Stimulated activated naive B cell treated with anti-CD40 and anti-IgM and Interleukin-4, amounts not matched to agents 10 μg/mL and 1 μg/mL and 100 μg/mL, for 72 hours (primary cell): ENCODE measurements around the gene HTD2.
A peak's percentile ranks its signal among the peaks of the same experiment; 100 is the strongest.

Experiments used
- ATAC-seq, 2 donors: fragments of 150-1000 bp; cut with Tn5 transposase; replicated peaks; 2 replicates each; pipeline ENCODE4 v1.10.0; 2021; ENCODE audit warnings: moderate library complexity in 1 of 2
- DNase-seq: peaks from one replicate; pipeline ENCODE4 v3.0.0; 2021
- H3K27ac Mint-ChIP-seq: one replicate; pipeline ENCODE4 v1.8.0; 2022; ENCODE audit warnings: mild to moderate bottlenecking, mixed read lengths
- H3K27me3 Mint-ChIP-seq, 2 donors: one replicate each; pipeline ENCODE4 v1.8.0; 2022; ENCODE audit warnings: mixed read lengths in 2 of 2
- H3K36me3 Mint-ChIP-seq, 2 donors: one replicate each; pipeline ENCODE4 v1.8.0; 2022; ENCODE audit warnings: mixed read lengths in 2 of 2, mild to moderate bottlenecking in 1 of 2
- H3K4me1 Mint-ChIP-seq, 2 donors: one replicate each; pipeline ENCODE4 v1.8.0; 2022; ENCODE audit warnings: mixed read lengths in 2 of 2, mild to moderate bottlenecking in 1 of 2
- H3K4me3 Mint-ChIP-seq, 2 donors: one replicate each; pipeline ENCODE4 v1.8.0; 2022; ENCODE audit warnings: mild to moderate bottlenecking in 2 of 2, mixed read lengths in 2 of 2, moderate library complexity in 1 of 2
- H3K9me3 Mint-ChIP-seq, 2 donors: one replicate each; pipeline ENCODE4 v1.8.0; 2022; ENCODE audit warnings: mixed read lengths in 2 of 2, mild to moderate bottlenecking in 1 of 2

The HTD2 gene

DNA sequence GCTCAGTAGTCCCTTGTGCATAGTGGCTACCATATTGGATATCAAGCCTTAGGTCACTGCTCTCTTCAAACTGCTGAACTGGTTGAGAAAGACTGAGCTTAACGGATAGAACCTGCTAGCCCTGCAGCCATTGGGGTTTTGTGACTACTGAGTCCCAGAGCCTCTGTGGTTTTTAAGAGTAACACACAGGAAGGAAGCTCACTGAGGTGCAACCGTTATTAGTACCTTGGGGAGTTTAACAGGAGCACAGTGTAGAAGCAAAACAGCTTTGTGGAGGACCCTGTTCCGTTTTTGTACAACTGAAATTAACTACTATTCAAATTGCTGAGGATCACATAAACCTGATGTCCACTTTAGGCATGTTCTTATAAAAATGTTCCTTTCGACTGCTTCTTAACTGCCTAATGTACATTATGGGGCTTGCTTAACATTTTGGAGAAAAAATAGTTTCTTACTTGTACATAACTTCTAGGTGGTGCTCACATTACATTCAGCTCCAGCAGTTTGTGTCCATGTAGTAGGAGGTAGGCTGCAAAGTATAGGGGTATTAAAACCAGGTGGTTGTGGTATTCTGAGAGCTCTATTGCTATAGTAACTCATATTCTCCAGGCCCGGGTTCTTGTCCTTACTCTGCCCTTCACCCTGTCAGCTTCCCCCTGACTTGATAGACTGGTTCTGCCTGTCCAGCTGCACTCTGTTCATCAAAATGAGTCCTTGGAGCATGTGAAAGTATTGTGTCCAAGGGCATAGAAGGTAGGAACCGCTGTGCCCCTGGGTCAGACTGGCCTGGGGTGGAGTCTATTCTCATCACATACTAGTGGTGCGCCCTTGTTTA is 43.7 kb downstream of the HTD2 start:
- peak overlapping the region; percentile 94 for H3K27ac Mint-ChIP-seq
- H3K9me3 Mint-ChIP-seq, result no peaks in the 10 kb centered on the region
- ATAC-seq, result peak; percentile 89 to 92
- peaks cover 56 to 89% of the 10 kb centered on the region in 2 donors for H3K4me1 Mint-ChIP-seq
- peak; percentile 68 for DNase-seq
- peaks cover 9 to 29% of the 10 kb centered on the region in 2 donors for H3K36me3 Mint-ChIP-seq
- H3K27me3 Mint-ChIP-seq, result no peaks in the 10 kb centered on the region
- peak overlapping the region; percentile 57 to 72 for H3K4me3 Mint-ChIP-seq

DNA sequence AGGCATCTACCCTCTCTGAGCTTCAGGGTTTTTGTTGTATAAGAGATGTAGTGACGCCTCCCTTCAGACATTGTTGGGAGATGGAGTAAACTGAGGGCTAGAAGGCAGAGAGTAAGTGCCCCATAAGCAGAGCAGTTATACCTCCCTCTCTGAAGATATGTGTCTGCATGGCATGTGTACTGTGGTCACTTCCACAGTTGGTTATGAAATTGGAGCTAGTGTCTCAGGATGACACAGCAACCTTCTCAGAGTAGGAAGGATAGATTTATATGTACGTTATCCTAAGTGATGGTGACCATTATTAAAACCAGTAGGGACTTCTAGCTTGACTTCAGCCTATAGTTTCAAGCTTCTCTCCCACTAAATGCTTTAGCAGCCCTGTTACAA is 44.3 kb downstream of the HTD2 start:
- Mint-ChIP-seq H3K36me3 (peaks cover 9 to 29% of the 10 kb centered on the region in 2 donors), H3K27me3 (no peaks in the 10 kb centered on the region), H3K9me3 (no peaks in the 10 kb centered on the region), H3K4me3 (peak overlapping the region; percentile 57 to 65), H3K4me1 (peaks cover 55 to 92% of the 10 kb centered on the region in 2 donors), H3K27ac (peak overlapping the region; percentile 94)
- peak in 1 of 2 donors; percentile 1 for ATAC-seq
- DNase-seq, result no peak

DNA sequence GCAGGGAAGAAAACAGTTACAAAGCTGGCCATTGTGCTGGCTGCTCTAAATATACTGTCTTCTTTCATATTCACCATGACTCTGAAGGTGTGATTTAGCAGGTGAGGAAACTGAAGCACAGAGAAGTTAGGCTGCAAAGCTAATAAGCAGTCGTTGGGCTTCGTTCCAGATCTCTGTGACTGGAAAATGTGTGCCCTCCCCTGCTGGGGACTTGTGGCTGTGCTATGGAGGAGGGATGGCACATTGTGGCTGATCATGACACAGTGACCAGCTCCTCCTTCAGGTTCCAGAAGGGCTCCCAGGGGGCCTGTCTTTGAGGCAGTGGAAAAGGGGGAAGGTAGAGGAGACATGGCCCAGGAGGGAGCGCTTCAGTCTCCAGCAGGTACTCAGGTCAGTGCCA is 45.6 kb downstream of the HTD2 start:
- no peaks in the 10 kb centered on the region for H3K27me3 Mint-ChIP-seq
- H3K9me3 Mint-ChIP-seq, result no peaks in the 10 kb centered on the region
- ATAC-seq, result peak; percentile 13 to 17
- DNase-seq, result peak; percentile 27
- peaks cover 56 to 95% of the 10 kb centered on the region in 2 donors for H3K4me1 Mint-ChIP-seq
- peak overlapping the region; percentile 86 for H3K27ac Mint-ChIP-seq
- peaks cover 9 to 22% of the 10 kb centered on the region in 2 donors for H3K36me3 Mint-ChIP-seq
- peak overlapping the region; percentile 64 to 65 for H3K4me3 Mint-ChIP-seq

DNA sequence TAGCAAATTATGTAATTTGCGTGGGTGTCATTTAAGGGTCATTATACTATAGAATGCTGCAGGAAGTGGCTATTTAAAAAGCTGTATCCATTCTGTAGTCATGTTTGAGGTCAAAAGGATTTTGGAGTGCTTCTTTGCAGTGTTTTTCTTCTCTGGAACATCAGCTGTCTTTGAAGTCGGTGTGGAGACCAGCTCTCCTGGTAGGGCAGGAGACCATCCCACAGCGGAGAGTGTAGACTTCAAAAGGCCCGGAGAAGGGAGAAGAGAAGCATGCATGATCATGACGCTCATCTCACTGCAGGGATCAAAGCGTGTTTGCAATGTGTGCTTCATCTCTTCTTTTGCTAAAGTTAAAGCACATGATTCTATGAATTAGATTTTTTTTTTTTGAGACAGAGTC is 46.3 kb downstream of the HTD2 start:
- H3K27me3 Mint-ChIP-seq, result no peaks in the 10 kb centered on the region
- H3K36me3 Mint-ChIP-seq, result peaks cover 12 to 25% of the 10 kb centered on the region in 2 donors
- H3K4me3 Mint-ChIP-seq, result peak overlapping the region; percentile 57 to 61
- no peak for DNase-seq
- H3K27ac Mint-ChIP-seq, result peak overlapping the region; percentile 75
- no peaks in the 10 kb centered on the region for H3K9me3 Mint-ChIP-seq
- H3K4me1 Mint-ChIP-seq, result peaks cover 61 to 95% of the 10 kb centered on the region in 2 donors
- no peak for ATAC-seq

DNA sequence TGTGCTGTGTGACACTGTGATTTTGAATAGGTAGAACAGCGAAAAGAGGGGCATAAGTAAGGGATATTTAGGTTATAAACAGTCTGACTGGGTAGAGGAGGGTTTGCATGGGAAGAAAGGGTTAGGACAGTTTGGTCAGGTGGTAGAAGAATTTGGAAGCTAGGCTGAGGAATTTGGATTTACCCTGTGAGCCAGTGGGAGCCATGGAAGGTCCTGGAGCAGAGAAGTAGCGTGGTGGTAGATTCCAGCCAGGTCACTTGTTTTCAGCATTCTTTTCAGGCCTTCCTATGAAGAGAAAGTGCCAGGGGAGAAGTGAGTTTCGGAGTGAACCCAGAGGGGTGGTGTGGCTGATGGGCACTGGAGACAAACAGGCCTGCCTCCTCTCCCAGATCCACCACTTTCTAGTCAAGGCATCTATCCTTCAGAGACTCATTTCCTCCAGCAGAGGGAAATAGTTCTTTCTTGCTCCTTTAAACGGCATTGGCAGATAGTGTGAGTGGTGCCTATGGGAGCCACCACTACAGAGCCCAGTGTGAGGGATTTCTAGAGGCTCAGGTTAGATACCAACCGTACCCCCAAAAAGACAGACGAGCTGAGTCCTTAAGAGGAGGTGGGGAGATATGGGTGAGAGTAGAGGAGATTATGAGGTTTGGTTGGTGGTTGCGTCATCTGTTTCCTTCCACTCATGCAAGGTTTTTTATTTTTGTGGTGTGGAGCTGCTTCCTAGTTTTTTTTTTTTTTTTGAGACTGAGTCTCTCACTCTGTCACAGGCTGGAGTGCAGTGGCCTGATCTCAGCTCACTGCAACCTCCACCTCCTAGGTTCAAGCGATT is 47.6 kb downstream of the HTD2 start:
- no peaks in the 10 kb centered on the region for H3K9me3 Mint-ChIP-seq
- H3K27ac Mint-ChIP-seq, result peak overlapping the region; percentile 90
- DNase-seq (peak; percentile 23), ATAC-seq (peak; percentile 18 to 21)
- peak overlapping the region; percentile 80 to 82 for H3K4me3 Mint-ChIP-seq
- no peaks in the 10 kb centered on the region for H3K27me3 Mint-ChIP-seq
- peaks cover 12 to 22% of the 10 kb centered on the region in 2 donors for H3K36me3 Mint-ChIP-seq
- H3K4me1 Mint-ChIP-seq, result peaks cover 63 to 98% of the 10 kb centered on the region in 2 donors

DNA sequence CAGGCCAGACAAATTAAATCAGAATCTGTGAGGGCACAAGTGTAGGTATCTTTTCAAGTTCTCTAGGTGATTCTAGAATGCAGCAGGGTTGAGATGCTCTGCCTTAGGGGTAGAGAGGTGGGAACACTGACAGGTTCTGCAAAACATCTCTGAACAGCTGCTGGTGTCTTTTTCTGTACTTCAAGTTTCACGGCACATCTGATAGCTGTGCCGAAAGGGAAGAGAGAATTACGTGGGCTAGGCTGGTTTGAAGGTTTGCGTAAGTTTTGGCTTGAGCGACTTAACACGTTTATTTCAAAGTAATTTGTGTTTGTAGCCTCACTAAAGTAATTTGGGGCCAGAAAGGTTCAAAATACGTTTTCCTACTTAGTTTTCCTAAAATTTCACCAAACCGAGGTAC is 48.9 kb downstream of the HTD2 start:
- no peaks in the 10 kb centered on the region for H3K27me3 Mint-ChIP-seq
- H3K9me3 Mint-ChIP-seq, result no peaks in the 10 kb centered on the region
- DNase-seq, result peak; percentile 63
- H3K27ac Mint-ChIP-seq, result peak overlapping the region; percentile 90
- peaks cover 12 to 22% of the 10 kb centered on the region in 2 donors for H3K36me3 Mint-ChIP-seq
- peak; percentile 68 to 79 for ATAC-seq
- peak overlapping the region; percentile 50 to 71 for H3K4me3 Mint-ChIP-seq
- H3K4me1 Mint-ChIP-seq, result peaks cover 55 to 91% of the 10 kb centered on the region in 2 donors

DNA sequence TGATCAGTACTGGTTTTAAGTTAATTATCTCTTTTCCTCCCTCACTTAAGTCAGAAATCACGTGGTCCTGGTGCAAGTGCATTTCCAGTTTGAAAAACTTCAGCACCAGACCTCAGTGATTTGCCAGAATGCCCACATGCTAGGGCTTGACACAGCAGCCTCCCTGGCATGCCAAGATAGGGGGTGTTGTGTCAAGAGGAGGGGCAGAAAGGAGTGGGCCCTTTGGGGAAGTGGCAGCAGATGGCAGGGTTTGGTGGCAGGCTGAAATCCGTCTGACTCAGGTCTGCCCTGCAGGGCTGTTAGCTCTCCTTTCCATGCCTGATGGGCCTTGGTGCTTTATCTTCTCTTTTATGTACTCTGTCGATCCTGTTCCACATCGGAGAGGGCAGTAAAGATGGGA is 49.7 kb downstream of the HTD2 start:
- Mint-ChIP-seq H3K36me3 (peaks cover 12 to 22% of the 10 kb centered on the region in 2 donors), H3K9me3 (no peaks in the 10 kb centered on the region), H3K4me1 (peaks cover 48 to 91% of the 10 kb centered on the region in 2 donors), H3K27ac (peak overlapping the region; percentile 93), H3K27me3 (no peaks in the 10 kb centered on the region), H3K4me3 (peak overlapping the region; percentile 54 to 57)
- DNase-seq (peak; percentile 67), ATAC-seq (peak; percentile 67)

DNA sequence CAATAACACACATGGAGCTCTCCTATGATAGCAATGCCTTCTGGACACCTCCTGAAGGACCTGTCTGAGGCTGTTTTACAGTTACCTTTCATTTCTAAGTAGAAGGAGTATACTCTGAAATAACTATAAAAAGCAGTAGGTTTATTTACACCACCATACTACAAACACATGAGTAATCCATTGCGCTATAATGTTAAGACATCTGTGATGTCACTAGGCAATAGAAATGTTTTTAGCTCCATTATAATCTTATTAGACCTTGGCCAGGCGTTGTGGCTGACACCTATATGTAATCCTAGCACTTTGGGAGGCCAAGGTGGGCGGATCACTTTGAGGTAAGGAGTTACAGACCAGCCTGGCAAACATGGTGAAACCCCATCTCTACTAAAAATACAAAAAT is 51.1 kb downstream of the HTD2 start:
- H3K27ac Mint-ChIP-seq, result peak overlapping the region; percentile 93
- ATAC-seq (no peak), DNase-seq (no peak)
- peak overlapping the region; percentile 7 to 57 for H3K4me3 Mint-ChIP-seq
- no peaks in the 10 kb centered on the region for H3K27me3 Mint-ChIP-seq
- no peaks in the 10 kb centered on the region for H3K9me3 Mint-ChIP-seq
- peaks cover 11 to 15% of the 10 kb centered on the region in 2 donors for H3K36me3 Mint-ChIP-seq
- peaks cover 43 to 91% of the 10 kb centered on the region in 2 donors for H3K4me1 Mint-ChIP-seq

DNA sequence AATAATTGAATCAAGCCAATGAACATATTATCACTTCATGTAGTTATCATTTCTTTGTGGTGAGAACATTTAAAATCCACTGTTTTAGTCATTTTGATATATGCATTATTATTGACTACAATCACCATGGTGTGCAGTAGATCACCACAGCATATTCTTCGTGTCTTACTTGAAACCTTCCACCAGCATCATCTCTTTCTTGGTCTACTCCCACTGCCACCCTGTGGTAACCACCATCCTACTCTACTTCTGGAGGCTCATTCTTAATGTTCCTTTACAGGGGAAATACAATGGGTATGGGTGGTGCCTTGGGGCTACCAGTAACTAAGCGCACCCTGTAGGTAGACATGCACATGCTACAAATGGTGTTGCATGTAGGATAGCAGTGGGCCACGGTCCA is 51.8 kb downstream of the HTD2 start:
- Mint-ChIP-seq H3K27ac (peak overlapping the region; percentile 93), H3K4me3 (no peak overlapping the region), H3K4me1 (peaks cover 39 to 86% of the 10 kb centered on the region in 2 donors)

DNA sequence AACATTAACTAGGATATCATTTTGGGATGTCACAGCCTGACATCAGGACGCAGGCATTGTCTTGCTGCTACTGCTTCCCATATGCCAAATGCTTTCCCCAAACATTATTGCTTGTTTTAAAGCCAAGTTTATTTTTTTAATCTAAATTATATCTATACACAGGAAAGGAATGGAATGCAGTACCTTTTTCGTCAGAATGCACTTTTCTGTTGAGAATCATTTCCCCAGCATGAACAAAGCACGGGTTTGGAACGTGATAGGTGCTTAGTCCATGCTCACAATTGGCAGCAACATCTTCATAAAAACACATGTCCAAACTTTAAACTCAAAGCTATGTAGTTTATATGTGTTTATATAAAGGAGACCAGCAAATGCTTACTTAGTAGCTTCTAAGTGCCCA is 52.5 kb downstream of the HTD2 start:
- Mint-ChIP-seq H3K27ac (no peak overlapping the region), H3K9me3 (no peaks in the 10 kb centered on the region), H3K4me3 (no peak overlapping the region), H3K27me3 (no peaks in the 10 kb centered on the region), H3K36me3 (peaks cover 7% of the 10 kb centered on the region in 2 donors), H3K4me1 (peaks cover 35 to 86% of the 10 kb centered on the region in 2 donors)
- no peak for ATAC-seq
- no peak for DNase-seq

More for the DNA sequence above, 51.8 kb downstream of the HTD2 start:
- no peaks in the 10 kb centered on the region for H3K9me3 Mint-ChIP-seq
- peaks cover 8 to 12% of the 10 kb centered on the region in 2 donors for H3K36me3 Mint-ChIP-seq
- ATAC-seq (peak; percentile 19 to 24), DNase-seq (no peak)
- no peaks in the 10 kb centered on the region for H3K27me3 Mint-ChIP-seq

DNA sequence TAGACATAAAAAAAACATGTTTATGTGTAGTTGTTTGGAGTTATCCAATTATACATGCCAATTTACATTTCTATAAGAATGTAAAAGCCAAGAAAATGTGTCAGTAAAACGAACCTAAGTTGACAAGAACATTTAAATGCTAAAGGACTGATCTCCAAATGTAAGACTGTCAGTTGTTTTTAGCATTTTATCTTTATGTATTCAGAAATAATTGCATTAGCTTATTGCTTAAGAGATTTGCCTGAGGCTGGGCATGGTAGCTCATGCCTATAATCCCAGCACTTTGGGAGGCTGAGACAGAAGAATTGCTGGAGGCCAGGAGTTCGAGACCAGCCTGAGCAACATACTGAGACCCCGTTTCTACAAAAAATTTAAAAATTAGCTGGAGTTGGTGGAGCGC is 53.3 kb downstream of the HTD2 start:
- DNase-seq, result no peak
- no peak overlapping the region for H3K4me3 Mint-ChIP-seq
- H3K4me1 Mint-ChIP-seq, result peaks cover 33 to 86% of the 10 kb centered on the region in 2 donors
- H3K9me3 Mint-ChIP-seq, result no peaks in the 10 kb centered on the region
- ATAC-seq, result no peak
- H3K27me3 Mint-ChIP-seq, result no peaks in the 10 kb centered on the region
- peaks cover 5 to 7% of the 10 kb centered on the region in 2 donors for H3K36me3 Mint-ChIP-seq
- H3K27ac Mint-ChIP-seq, result no peak overlapping the region

DNA sequence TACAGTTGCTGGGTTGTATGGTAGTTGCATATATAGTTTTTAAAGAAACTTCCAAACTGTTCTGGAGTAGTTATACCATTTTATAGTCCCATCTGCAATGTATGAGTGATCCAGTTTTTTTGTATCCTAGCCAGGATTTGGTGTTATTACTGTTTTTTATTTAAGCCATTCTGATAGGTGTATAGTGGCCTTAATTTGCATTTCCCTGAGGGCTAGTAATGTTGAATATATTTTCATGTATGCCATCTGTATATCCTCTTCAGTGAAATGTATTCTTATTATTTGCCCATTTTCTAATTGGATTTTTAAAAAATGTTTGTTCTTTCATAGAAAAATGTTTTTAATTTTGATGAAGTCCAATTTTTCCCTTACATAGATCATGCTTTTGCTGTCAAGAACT is 55.5 kb downstream of the HTD2 start:
- Mint-ChIP-seq H3K36me3 (peaks cover 12 to 17% of the 10 kb centered on the region in 2 donors), H3K4me1 (peaks cover 37 to 86% of the 10 kb centered on the region in 2 donors), H3K27me3 (no peaks in the 10 kb centered on the region), H3K27ac (no peak overlapping the region), H3K4me3 (no peak overlapping the region), H3K9me3 (no peaks in the 10 kb centered on the region)
- no peak for DNase-seq
- no peak for ATAC-seq

DNA sequence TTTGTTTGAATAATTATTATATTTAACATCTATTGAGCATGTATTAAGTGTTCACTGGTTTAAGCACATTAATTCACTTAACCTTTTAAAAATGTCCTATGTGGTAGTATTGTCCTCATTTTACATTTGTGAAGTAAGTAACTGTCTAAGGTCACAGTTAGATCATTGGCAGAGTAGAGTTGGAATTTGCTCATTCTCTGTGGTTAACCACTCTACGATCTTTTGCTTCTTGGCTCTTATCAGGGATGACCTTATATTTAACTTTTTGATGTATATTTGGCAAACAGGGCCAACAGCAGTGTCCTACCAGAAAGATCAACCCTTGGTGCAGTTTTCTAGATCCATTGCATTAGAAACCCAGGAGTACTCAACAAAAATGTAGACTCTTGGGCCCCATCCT is 60.4 kb downstream of the HTD2 start:
- H3K4me3 Mint-ChIP-seq, result peak overlapping the region in 1 of 2 donors; percentile 60
- H3K4me1 Mint-ChIP-seq, result peaks cover 23 to 66% of the 10 kb centered on the region in 2 donors
- DNase-seq, result no peak
- peaks cover 16 to 22% of the 10 kb centered on the region in 2 donors for H3K36me3 Mint-ChIP-seq
- H3K27ac Mint-ChIP-seq, result no peak overlapping the region
- peak; percentile 62 to 67 for ATAC-seq
- no peaks in the 10 kb centered on the region for H3K27me3 Mint-ChIP-seq
- H3K9me3 Mint-ChIP-seq, result no peaks in the 10 kb centered on the region

DNA sequence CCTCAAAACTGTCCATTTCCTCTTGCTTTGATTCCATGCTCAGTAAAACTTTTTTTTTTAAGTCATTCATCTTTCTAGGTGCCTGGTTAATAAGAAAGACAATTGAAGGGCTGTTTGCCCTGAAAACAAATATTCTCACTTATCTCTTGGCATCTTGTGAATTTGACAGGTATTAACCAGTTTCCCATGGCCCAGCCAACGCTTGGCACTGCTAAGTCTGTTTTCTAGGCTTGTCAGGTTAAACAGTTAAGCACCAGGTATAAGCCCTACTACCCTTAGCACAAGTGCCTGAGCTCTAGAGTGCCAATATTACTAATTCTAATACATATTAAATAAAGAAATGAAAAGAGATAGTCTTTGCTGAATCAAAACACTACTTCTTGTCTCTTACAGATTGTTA is 62.7 kb downstream of the HTD2 start:
- no peak overlapping the region for H3K27ac Mint-ChIP-seq
- no peak for DNase-seq

More for the DNA sequence above, 62.7 kb downstream of the HTD2 start:
- Mint-ChIP-seq H3K27me3 (no peaks in the 10 kb centered on the region), H3K4me1 (peaks cover 23 to 48% of the 10 kb centered on the region in 2 donors), H3K9me3 (no peaks in the 10 kb centered on the region), H3K36me3 (peaks cover 20 to 22% of the 10 kb centered on the region in 2 donors), H3K4me3 (no peak overlapping the region)
- ATAC-seq, result no peak
